OCI-LY7 (cell line): ENCODE measurements around the gene TGIF2. TPM values are rescaled to one million over a fixed set of nuclear protein-coding genes. Genes with fewer than 3 reads are reported as not detected.
A peak's percentile ranks its signal among the peaks of the same experiment; 100 is the strongest.

Experiments
- BruUV-seq: library from RNA; stranded (reverse); fragments of 400-500 nt; replicated peaks from 2 replicates; lab custom pipeline; 2021; lab: Mats Ljungman, UMichigan
- CTCF ChIA-PET: fragments of 300-600 bp; sonication (Branson Sonifier 250); formaldehyde crosslinking; loops from one replicate; lab custom pipeline; 2022; ENCODE audit warnings: antibody characterized with exemption; ENCODE audit not compliant: unreplicated experiment; lab: Charles Lee
- POLR2A ChIA-PET: fragments of 300-600 bp; sonication (Branson Sonifier 250); formaldehyde crosslinking; loops from one replicate; lab custom pipeline; 2022; ENCODE audit warnings: antibody characterized with exemption; lab: Charles Lee
- DNase-seq: peaks from one replicate; pipeline ENCODE4 v3.0.0-alpha.2; 2015; ENCODE audit warnings: low spot score
- H2AFZ ChIP-seq: fragments of 200-600 bp; sonication (generic), shearing (Covaris generic); 2 replicates; pipeline ENCODE4 v1.6.1; 2014; ENCODE audit warnings: mild to moderate bottlenecking, antibody characterized with exemption, low read length, moderate library complexity
- H3K27ac ChIP-seq: fragments of 200-600 bp; sonication (generic); 2 replicates; pipeline ENCODE4 v1.5.1; 2014; ENCODE audit warnings: mixed run types, low read depth, mild to moderate bottlenecking, moderate library complexity, low read length, inconsistent platforms; ENCODE audit not compliant: poor library complexity, severe bottlenecking
- H3K36me3 ChIP-seq: fragments of 200-600 bp; sonication (generic); 2 replicates; pipeline ENCODE4 v1.6.1; 2014; ENCODE audit warnings: mild to moderate bottlenecking, antibody characterized with exemption, low read length, moderate library complexity, mixed read lengths; ENCODE audit not compliant: insufficient read depth
- H3K4me1 ChIP-seq: fragments of 200-600 bp; sonication (generic); 2 replicates; pipeline ENCODE4 v1.5.1; 2014; ENCODE audit warnings: mild to moderate bottlenecking, low read length; ENCODE audit not compliant: insufficient read depth, poor library complexity, severe bottlenecking
- H3K4me2 ChIP-seq: fragments of 200-600 bp; sonication (generic); 2 replicates; pipeline ENCODE4 v1.6.1; 2014; ENCODE audit warnings: mild to moderate bottlenecking, low read length
- H3K4me3 ChIP-seq: fragments of 200-600 bp; sonication (generic); 2 replicates; pipeline ENCODE4 v1.5.1; 2014; ENCODE audit warnings: mild to moderate bottlenecking, low read depth, low read length; ENCODE audit not compliant: poor library complexity, severe bottlenecking
- H3K79me2 ChIP-seq: fragments of 200-600 bp; sonication (generic); 2 replicates; pipeline ENCODE4 v1.6.1; 2016; ENCODE audit warnings: low read depth, mild to moderate bottlenecking, low read length, moderate library complexity, mixed read lengths; ENCODE audit not compliant: insufficient read depth
- H3K9me2 ChIP-seq: fragments of 200-600 bp; sonication (generic); 2 replicates; pipeline ENCODE4 v1.6.1; 2016; ENCODE audit warnings: mild to moderate bottlenecking, low read length, mixed read lengths; ENCODE audit not compliant: insufficient read depth
- H3K9me3 ChIP-seq: fragments of 200-600 bp; sonication (generic); 2 replicates; pipeline ENCODE4 v1.6.1; 2014; ENCODE audit warnings: mild to moderate bottlenecking, mixed run types, low read length, mixed read lengths
- H4K20me1 ChIP-seq: fragments of 200-600 bp; sonication (generic); 2 replicates; pipeline ENCODE4 v1.6.1; 2014; ENCODE audit warnings: mild to moderate bottlenecking, antibody characterized with exemption, low read length, moderate library complexity, mixed read lengths; ENCODE audit not compliant: insufficient read depth
- CTCF ChIP-seq: fragments of 200-600 bp; sonication (generic); conservative IDR thresholded peaks from 2 replicates; pipeline ENCODE4 v1.5.1; 2014; ENCODE audit warnings: mild to moderate bottlenecking, antibody characterized with exemption, low read length, moderate library complexity, mixed read lengths
- EZH2phosphoT487 ChIP-seq: fragments of 200-600 bp; sonication (generic); IDR thresholded peaks from 2 replicates; pipeline ENCODE4 v1.6.1; 2018; ENCODE audit warnings: low read depth, borderline replicate concordance, mild to moderate bottlenecking, mixed run types, antibody characterized with exemption, low read length, moderate library complexity, mixed read lengths
- intact Hi-C: fragments of 100-400 bp; cut with micrococcal nuclease; formaldehyde crosslinking; loops from one replicate; pipeline ENCODE4 v1.10.0; 2022; ENCODE audit not compliant: unreplicated experiment
- total RNA-seq, 2 experiments: library from RNA; depleted of rRNA in 1 of 2; stranded (reverse); fragments of >200 nt in 1 of 2; shearing (Covaris generic) in 1 of 2; gene quantifications; 2 replicates each; pipeline ENCODE4 v1.2.3, GENCODE V29; 2014 to 2022

TGIF2 gene
- total RNA-seq, 2 experiments from 2014 or later: 41.3 to 45.2 TPM

GRCh38 chr20:36528875-36529417 lies 44.5 kb upstream of the TGIF2 start:
- CTCF ChIA-PET: no interaction called here
- Histone ChIP-seq H3K9me2 (no peaks in the 10 kb centered on the region), H3K4me2 (no peak overlapping the region), H3K27ac (no peak overlapping the region), H3K79me2 (no peaks in the 10 kb centered on the region), H3K36me3 (peaks cover 32% of the 10 kb centered on the region), H2AFZ (no peak overlapping the region), H3K4me1 (peaks cover 6% of the 10 kb centered on the region), H3K9me3 (no peaks in the 10 kb centered on the region), H3K4me3 (no peak overlapping the region), H4K20me1 (no peaks in the 10 kb centered on the region)
- BruUV-seq: no TSS peak
- intact Hi-C loops: no loop called here
- POLR2A ChIA-PET: no interaction called here
- no peak for TF ChIP-seq CTCF
- TF ChIP-seq EZH2phosphoT487: no peak
- DNase-seq: no peak

GRCh38 chr20:36532388-36532787 lies 41.0 kb upstream of the TGIF2 start:
- no peak overlapping the region for H3K27ac ChIP-seq
- no peak overlapping the region for H3K4me3 ChIP-seq
- H3K9me3 ChIP-seq: no peaks in the 10 kb centered on the region
- H3K36me3 ChIP-seq: peaks cover 3% of the 10 kb centered on the region; the same call in 1 of the 2 replicates
- no peaks in the 10 kb centered on the region for H4K20me1 ChIP-seq
- ChIA-PET POLR2A (no interaction called here), CTCF (no interaction called here)
- DNase-seq: peak; percentile 24
- no peak overlapping the region for H3K4me2 ChIP-seq
- H3K4me1 ChIP-seq: peaks cover 6% of the 10 kb centered on the region
- BruUV-seq: no TSS peak
- H2AFZ ChIP-seq: no peak overlapping the region
- intact Hi-C loops: no loop called here
- TF ChIP-seq CTCF (no peak), EZH2phosphoT487 (no peak)
- no peaks in the 10 kb centered on the region for H3K9me2 ChIP-seq
- no peaks in the 10 kb centered on the region for H3K79me2 ChIP-seq

GRCh38 chr20:36532822-36533221 lies 40.6 kb upstream of the TGIF2 start:
- Histone ChIP-seq H3K4me3 (no peak overlapping the region), H3K36me3 (no peaks in the 10 kb centered on the region; the same call in 1 of the 2 replicates), H4K20me1 (no peaks in the 10 kb centered on the region), H3K27ac (no peak overlapping the region), H3K9me2 (no peaks in the 10 kb centered on the region), H3K4me2 (no peak overlapping the region), H3K4me1 (peaks cover 6% of the 10 kb centered on the region), H3K79me2 (no peaks in the 10 kb centered on the region), H2AFZ (no peak overlapping the region), H3K9me3 (no peaks in the 10 kb centered on the region)
- TF ChIP-seq CTCF (no peak), EZH2phosphoT487 (no peak)
- CTCF ChIA-PET: no interaction called here
- intact Hi-C loops: no loop called here
- DNase-seq: no peak
- no TSS peak for BruUV-seq
- POLR2A ChIA-PET: no interaction called here
